NCI-H345 treated with DMSO at 0.1 percent for 48 hours (cell line): ENCODE data around the gene BEST3.

Experiments used
- DNase-seq: peaks from one replicate; lab custom pipeline; 2025; ENCODE audit not compliant: unreplicated experiment; lab: John Stamatoyannopoulos, UW

The BEST3 gene

DNA sequence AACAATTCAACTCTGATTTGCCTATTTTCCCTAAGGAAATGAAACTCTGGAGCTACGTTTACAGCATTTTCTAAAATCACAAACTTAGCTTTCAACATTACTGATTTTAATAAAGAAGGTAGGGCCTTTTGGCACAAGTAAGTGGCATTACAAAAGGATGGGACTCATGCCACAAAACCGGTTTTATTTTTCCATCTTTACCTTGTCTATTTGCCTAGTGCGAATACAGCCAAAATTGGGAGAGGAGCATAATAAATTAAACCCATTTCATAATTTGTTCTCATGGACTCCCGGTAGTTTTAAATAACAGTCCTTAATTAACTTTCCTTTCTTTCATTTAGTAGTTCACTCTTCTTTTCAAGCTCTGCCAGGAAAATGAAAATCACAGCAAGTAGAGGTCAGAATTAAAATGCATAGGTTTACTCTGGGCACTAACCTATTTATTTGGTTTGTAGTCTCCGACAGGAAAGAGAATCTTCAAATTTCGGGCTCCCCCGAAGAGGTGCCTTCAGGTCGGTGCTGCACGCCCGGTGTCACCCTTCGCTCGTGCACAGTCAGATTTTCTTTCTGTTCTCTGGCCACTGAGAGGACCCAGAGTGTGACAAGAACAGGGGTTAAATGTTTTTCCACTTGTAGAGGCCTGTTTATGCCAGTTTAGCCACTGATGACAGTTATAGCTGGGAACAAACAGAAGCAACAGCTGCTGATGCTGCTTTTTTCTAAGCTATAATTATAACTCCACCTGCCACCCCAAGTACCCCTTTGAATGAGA lies at the start of gene BEST3:
BEST3 (minus strand) TSS at position 535 of the 772 bp plus-strand sequence. CDS start 1,505 bp downstream, outside the sequence.
- peak; percentile 96 for DNase-seq

DNA sequence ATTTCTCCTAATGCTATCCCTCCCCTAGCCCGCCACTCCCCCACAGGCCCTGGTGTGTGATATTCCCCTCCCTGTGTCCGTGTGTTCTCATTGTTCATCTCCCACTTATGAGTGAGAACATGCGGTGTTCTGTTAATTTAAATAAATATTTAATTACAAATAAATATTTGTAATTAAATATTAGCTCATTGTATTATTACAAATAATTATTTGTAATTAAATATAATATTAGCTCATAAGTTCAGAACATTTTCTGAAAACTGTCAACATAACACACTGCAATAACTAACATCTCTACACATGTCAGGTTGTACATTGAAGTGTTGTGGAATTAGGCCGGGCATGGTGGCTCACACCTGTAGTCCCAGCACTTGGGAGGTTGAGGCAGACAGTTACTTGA lies 45.0 kb upstream of the BEST3 start:
- no peak for DNase-seq

DNA sequence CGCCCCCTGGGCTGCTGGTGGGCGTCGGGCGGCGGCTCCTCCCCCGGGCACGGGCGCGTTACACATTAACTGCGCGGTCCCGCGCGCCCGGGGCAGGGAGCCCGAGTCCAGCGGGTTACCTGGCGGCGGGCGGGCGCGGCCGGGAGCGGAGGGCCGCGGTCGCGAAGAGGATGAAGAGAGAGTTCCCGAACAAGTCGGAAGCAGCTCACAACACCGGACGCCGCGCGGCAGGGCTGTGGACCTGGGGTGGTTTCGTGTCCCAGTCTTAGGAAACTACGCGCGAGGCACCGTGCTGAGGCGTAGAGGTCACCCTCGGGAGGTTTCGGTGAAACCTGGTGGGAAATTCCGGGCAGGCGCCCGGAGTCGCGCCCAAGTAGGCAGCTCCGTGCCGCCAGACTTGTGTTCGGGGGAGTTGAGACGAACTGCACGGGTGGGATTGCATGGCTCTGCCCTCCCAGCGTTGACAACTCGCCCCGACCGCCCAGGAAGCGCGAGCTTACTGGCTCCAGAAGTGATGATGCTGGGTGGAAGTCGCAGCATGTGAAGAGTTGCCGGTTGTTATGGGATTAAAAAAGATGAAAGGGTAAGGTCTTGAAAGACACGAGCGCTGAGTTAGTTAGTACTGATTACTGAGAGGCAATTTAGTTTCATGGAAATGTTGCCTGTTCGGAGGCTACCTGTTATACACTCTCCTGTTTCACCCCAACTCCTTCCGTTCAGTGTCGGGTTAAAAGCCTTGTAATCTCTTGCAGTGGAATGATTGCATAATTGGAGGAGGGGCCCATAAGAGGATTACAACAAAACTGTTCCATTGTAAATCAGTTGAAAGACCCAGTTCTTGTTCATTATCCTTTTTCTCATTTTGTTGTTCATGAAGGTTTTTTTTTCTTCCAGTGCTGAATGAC lies 40.4 kb upstream of the BEST3 start:
- DNase-seq, result peak; percentile 61

DNA sequence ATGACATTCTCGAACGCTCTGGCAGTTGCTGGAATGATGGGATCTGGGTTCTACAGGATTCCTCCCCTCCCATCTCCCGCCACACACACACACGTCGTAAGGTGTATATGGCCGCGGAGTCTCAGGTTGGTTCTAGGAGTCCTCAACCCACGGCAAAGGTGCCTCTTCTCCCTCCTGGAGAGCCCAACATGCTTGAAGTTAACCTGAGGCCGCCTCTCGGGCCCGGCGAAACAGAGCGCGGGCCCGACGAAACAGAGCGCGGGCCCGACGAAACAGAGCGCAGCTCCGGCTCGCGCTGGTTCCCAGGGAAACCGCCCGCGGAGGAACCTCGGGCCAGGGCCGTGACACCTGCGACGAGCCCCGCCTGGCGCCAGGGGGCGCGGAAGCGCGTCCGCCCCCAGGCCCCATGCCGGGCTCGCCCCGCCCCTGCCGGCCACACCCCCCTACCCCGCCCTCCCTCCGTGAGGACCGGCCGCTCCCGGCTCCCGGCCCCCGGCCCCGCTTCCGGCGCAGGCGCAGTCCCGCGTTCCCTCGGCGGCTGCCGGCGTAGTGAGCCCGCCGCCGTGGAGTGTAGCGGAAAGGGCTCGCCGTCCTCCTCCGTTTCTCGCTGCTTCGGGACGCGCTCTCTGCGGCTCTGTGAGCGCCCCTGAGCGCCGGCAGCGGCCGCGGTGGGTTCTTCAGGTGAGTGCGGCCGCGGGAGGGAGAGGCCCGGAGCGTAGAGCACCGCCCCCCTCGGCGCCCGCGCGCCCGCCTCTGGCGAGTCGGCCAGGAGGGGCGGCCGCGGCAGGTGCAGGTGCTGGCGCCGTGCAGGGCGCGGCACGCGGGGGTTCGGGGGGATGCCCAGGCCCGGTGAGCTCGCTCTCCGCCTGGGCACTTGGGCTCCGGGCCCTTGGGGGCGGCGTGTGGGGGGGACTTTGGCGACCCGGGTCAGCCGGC lies 39.5 kb upstream of the BEST3 start, which contains the start of gene RAB3IP:
RAB3IP (plus strand) TSS at position 510 of the 936 bp plus-strand sequence. CDS start 16,549 bp downstream, outside the sequence.
- DNase-seq, result peak; percentile 77

DNA sequence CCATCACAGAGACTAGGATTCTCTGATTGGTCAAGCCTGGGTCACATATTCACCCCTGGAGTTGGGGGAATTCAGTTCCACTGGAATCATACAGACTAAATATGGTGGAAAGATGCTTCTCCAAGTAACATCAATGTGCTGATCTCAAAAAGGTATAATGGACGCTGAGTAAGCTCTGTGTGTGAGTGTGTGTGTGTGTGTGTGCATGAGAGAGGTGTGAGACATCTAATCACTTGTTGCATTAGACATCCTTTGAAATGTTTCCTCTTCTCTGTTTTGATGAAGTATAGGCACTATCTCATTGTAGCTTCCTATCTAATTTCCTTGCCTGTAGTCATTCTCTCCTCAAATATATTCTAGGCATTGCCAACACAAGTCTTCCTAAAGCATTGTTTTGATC lies 34.5 kb upstream of the BEST3 start:
- no peak for DNase-seq

DNA sequence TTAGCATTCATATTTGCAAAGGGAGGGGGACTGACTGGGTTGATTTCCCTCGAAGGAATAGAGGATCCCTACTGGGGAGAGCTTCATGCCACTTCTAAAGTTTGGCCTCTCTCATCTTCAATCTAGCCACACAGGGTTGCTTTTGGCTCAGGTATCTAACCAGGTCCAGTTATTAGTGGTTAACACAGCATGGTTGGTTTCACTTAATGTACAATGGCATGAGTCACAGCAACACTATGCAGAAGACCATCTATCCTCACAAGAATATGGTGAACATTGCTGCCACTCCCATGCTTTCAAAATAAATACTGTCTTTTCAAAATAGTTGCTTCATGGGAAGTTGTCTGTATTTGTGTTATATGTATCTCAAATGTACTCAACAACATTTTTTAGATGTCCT lies 33.0 kb upstream of the BEST3 start:
- no peak for DNase-seq

DNA sequence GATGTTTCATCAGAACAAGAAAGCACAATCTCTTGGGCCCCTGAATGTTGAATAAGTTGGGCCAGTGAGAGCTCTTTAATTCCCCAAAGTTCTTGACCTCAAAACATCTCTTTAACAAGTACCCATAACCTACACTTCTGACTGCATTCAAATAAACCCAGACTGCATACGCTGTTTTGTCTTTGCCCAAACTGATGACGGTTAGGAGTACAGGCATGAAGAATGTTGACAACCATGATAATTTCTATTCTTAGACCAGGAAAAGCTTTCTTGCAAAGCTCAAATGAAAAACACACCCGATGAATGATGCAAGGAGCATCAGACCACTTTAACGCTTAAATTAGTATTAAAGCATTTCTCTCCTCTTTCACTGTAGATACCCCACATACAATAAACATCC lies 27.8 kb upstream of the BEST3 start:
- no peak for DNase-seq

DNA sequence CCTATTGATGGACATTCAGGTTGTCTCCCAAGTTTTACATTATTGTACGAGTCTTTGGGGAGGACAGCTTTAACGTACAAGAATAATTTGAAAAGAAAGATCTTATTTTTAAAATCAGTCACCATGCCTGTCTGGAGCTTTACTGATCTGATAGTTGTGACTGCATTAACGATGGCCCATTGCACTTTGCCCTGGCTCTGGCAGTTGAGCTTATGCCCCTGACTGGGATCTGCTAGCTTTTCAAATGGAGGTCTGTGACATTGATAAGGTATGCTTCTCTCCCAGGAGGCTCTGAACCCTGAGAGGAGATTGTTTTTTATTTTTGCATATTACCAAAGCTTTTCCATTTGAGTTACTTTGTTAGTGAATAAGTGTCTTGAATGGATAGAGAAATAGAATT lies 21.6 kb upstream of the BEST3 start:
- no peak for DNase-seq

DNA sequence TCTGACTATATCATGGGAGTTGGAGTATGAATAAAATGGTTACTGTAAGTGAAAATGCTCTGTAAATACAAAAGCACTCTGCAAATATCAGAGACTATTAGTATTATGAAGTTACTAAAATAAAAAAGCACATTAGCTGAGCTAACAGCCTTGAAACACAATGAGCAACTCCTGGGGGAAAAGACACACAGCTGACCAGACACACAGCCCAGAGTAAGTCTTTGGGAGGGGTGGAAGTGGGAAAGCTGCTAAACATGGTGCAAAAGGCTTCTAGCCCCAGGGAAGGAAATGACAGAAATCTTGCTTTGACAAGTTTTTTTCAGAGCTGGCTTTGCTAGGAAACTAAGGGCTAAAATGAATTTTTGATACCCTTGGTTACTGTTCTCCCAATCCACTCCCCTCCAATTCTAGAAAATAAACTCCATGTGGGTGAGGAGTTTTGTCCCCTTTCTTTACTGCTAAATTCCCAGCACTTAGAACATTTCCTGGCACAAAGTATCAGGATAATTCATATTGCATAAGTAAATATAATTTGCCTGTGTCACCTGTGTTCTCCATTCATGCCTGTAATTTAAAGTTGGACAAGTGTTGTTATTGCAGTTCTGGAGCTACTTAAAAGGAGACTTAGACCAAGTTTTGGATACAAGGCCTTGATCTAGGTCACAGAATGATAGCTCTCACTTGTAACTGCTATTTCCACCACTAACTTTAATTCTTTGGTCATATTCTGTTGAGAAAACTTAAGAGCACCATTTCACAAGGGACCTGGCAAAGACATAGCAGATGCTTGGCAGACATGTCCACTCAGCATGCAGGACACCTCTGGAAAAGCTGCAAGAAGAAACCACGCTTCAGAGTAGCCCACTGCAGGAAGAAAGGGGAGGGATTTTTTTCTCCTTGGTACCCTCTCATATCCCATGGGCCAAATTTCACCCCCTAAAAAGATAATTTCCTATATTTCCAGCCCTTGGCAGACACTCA lies 20.5 kb upstream of the BEST3 start:
- DNase-seq, result no peak

DNA sequence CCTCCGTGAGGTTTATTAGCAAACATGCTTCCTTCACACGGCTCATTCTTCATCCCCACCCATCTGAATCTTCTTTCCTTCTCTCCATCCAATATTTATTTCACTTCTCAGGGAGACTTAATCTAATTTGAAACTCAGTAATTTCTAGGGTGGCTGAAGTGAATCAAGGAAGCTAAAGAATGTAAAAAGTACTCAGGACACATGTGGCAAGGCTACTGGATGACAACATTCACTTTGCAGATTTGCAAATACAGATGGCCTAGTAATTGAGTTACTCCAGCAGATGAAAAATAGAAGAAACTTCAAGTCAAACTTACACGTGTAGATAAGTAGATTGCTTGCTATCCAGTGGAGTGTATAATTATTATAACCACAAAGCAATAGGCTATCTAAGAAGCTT lies 15.4 kb upstream of the BEST3 start:
- no peak for DNase-seq

DNA sequence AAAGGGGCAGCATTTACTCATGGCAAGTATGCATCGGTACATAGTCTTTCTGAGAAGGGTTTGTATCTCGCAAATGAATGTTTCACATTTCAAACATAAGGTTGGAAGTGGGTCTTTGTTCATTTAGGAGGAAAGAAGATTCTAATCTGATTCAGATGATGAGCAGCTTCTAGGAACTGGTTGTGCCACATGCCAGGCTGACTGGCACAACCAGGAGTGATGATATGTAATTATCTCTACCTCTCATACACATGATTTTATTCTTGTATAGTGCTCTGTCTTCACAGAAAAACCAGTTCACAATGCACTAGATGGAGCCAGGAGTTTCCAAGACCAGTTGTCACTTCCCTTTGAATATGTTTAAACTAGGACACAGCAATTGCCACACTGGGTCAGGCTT lies 13.7 kb upstream of the BEST3 start:
- DNase-seq, result no peak

DNA sequence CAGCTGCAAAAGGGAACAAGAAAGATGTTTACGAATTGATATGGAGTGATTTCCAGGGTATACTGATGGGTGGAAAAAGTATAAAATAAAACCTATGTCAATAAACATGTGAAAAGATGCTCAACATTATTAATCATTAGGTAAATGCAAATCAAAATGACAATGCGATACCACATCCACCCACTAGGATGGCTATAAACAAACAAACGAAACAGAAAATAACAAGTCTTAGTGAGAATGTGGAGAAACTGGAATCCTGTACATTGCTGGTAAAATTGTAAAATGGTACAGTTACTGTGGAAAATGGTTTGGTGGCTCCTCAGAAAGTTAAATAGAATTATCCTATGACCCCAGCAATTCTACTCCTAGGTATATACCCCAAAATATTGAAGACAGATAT lies 9.5 kb upstream of the BEST3 start:
- no peak for DNase-seq

DNA sequence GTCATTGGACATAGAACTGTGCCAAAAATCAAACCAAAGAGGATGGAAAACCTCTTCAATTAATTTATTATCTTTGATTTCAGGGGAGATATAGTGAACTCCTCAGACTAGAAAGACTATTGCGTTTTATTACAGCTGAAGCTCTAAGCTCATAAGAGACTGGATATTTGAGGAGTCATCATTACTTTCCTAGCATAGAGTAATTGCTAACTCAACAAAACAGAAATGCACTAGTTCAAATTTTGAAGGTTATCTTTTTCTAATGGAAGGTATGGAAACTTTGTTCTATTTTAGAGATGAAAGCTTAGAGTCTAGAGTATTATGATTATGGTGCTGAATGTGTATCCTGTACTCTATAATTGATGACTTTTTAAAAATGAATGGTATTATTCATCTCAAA lies 5.3 kb upstream of the BEST3 start:
- no peak for DNase-seq

DNA sequence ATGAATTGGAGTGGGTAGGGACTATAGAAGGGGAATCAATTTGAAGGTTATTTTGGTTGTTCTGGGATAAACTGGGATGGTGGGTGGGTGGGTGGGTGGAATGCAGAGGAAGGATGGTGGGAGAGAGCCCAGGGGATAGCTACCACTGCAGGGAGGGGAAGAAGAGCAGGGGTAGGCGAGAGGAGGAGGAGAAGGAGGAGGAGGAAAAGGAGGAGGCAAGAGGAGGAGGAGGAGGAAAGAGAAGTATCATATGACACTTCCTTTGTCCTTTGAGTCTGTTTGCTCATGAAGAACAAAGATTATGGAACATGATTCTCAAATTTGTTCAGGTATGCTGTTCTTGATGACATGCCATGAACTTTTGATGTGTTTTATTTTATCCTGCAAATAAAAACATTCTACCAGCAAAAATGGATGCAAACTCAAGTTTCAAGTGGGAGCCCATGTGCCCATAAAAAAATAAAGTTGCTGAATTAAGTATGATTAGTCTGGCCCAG lies 4.1 kb upstream of the BEST3 start:
- DNase-seq, result no peak

DNA sequence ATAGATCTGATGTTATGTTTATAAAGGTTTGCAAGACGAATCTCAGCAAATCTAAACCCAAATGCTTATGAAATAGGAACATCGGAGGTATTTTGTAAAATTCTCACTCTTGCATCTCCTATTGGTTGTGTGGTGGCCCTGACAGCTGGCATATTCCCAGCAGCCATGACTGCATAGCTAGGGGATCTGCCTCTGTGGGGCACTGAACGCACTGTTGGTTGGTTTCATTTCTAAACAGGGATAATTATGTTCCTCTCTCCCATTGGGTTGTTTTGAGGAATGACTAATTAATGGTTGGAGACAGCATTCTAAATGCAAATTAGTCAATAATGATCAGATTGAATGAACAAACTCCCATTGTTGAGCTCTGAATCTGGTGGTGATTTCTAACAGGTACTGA lies 2.7 kb upstream of the BEST3 start:
- DNase-seq, result no peak

DNA sequence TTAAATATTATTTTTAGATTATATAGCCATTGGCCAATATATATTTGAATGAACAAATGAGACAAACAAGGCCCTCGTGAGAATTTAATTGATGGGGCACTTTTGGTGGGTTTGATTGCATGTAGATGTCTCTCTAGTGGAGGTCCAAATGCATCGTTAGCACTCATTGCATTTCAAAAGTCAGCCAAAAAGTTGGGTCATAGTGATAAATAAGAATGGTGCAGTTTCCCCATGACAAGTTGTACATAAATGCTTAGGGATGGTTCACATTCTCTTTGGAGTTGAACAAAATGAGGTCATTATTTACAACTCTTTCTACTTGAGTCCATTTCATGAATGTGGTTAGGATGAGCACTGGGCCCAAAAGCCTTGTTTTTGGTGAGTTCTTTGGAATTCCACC lies 1.0 kb downstream of the BEST3 start:
- no peak for DNase-seq

DNA sequence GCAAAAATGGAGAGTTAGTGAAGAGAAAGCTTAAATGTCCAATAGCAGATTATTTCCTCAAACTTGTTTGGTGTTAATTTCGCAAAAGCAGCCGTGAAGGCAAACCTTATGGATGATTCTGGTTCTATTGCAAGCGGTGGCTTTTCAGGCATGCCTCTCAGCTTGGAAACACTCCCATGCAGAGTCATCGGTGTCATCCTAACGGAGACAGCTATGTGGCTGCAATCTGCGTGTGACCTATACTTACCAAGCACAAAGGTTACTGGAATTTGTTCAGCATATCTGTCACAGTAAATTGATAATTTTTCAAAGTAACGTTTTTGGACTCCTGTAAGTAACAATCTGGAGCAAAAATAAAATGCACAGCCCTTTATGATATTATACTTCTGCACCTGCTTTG lies 5.0 kb downstream of the BEST3 start:
- no peak for DNase-seq

DNA sequence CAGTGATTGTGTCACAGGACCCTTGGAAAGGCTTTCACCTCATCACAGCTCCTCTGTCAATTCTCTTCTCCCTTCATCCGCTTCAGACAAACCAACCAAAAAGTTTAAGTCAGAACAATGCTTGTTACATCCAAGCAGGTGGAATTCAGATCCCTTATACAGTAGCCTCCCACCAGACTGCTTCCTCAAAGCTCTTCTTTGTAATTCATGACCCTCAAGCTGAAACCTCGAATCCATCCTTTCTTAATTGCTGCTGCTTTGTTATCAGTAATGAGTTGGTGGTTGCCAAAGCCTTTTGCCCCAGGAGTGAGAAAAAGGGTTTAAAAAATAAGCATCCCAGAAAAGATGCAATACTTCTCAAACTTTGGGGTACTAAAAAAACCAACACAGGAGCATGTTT lies 9.5 kb downstream of the BEST3 start:
- DNase-seq, result no peak
